SK-N-MC (cell line): ENCODE measurements around the gene SCN1B.

ENCODE experiments used
- DNase-seq: peaks from one replicate; pipeline ENCODE4 v3.0.0-alpha.2; 2011; ENCODE audit warnings: low read depth, low spot score
- H3K27ac ChIP-seq: fragments of 200-600 bp; sonication (generic); 2 replicates; pipeline ENCODE4 v1.5.1; 2016; ENCODE audit warnings: mixed run types
- H3K36me3 ChIP-seq: fragments of 200-600 bp; sonication (generic); 2 replicates; pipeline ENCODE4 v1.6.1; 2017; ENCODE audit warnings: antibody characterized with exemption, low read length, mixed read lengths; ENCODE audit not compliant: insufficient read depth
- H3K4me3 ChIP-seq: fragments of 200-600 bp; sonication (generic); 2 replicates; pipeline ENCODE4 v1.5.1; 2016
- H3K9ac ChIP-seq: fragments of 200-600 bp; sonication (generic); 2 replicates; pipeline ENCODE4 v1.8.0; 2017; ENCODE audit warnings: mixed run types, mixed read lengths; ENCODE audit not compliant: insufficient read length
- H3K9me3 ChIP-seq: fragments of 200-600 bp; sonication (generic); 2 replicates; pipeline ENCODE4 v1.6.1; 2017; ENCODE audit warnings: low read depth, mild to moderate bottlenecking, antibody characterized with exemption, low read length, moderate library complexity, mixed read lengths
- EZH2 ChIP-seq: fragments of 200-600 bp; sonication (generic); IDR thresholded peaks from one replicate; pipeline ENCODE4 v1.6.1; 2017; ENCODE audit warnings: antibody characterized with exemption
- FOXP2 ChIP-seq: optimal IDR thresholded peaks from 2 replicates; pipeline ENCODE3; 2011; ENCODE audit warnings: mild to moderate bottlenecking, moderate library complexity; ENCODE audit not compliant: insufficient read depth; ENCODE audit errors: extremely low read length, control extremely low read depth
- POLR2AphosphoS5 ChIP-seq: IDR thresholded peaks from 2 replicates; pipeline ENCODE4 v1.6.1; 2012; ENCODE audit warnings: mild to moderate bottlenecking, low read depth, low read length, borderline replicate concordance

The SCN1B gene

DNA sequence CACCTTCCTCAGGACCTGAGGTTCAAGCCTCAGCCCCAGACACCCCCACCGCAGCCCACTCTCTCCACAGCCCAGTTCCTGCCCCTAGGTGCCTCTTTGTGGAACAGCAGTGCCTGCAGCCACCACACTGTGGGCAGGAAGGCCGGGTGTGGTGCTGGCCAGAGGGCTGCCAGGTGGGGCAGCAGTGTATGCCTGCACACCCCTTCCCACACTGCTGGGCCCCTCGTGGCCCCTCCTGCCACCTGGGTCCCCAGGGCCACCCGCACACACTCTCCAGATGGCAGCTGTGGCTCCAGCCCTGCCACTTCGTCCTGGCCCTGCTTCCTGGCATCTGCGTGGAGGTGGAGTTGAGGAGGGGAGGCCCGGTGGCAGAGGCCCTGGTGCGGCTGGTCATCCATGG, 46.4 kb downstream of the SCN1B start:
- Histone ChIP-seq H3K36me3 (no peaks in the 10 kb centered on the region), H3K9me3 (no peaks in the 10 kb centered on the region), H3K27ac (no peak overlapping the region), H3K4me3 (no peak overlapping the region), H3K9ac (no peak overlapping the region)
- DNase-seq, result no peak
- TF ChIP-seq POLR2AphosphoS5, result no peak
- TF ChIP-seq EZH2, result no peak
- no peak for TF ChIP-seq FOXP2

DNA sequence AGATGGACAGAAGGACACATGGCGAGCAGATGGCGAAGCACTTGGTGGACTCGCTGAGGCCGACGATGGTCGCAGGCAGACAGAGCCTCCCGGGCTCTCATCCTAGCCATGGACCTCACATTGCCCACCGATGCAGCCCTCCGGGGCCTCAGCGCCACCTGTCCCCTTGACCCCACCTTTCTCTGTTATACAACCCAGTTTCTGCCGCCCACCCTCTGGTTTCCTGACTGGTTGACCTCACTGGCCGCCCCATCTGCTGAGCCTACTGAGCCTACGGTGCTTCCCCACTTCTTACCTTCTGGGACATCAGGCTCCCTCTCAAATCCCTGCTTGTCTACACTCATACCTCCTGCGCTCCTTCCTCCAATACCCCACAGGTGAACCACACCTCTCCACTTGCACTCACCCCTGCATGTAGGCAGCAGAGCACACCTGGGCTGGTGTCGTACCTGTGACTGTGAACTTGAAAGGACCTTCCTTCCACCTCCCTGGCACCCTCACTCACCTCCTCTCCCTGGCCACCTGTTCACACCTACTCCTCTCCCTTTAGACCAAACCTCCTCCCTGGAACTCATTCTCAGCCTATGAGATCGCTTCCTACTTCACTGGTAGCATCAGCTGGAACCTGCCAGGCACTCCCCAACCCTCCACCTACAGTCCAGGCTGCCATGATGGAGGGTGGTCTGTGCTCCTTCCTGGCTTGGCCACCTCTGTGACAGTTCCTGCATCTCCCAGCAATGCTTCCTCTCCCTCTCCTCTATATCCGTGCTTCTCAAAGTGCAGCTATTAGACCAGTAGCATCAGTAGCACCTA, 47.3 kb downstream of the SCN1B start:
- H3K9ac ChIP-seq, result no peak overlapping the region
- no peak overlapping the region for H3K27ac ChIP-seq
- no peak for DNase-seq
- no peaks in the 10 kb centered on the region for H3K36me3 ChIP-seq
- H3K4me3 ChIP-seq, result no peak overlapping the region
- H3K9me3 ChIP-seq, result no peaks in the 10 kb centered on the region
- no peak for TF ChIP-seq POLR2AphosphoS5
- TF ChIP-seq EZH2, result no peak
- no peak for TF ChIP-seq FOXP2

DNA sequence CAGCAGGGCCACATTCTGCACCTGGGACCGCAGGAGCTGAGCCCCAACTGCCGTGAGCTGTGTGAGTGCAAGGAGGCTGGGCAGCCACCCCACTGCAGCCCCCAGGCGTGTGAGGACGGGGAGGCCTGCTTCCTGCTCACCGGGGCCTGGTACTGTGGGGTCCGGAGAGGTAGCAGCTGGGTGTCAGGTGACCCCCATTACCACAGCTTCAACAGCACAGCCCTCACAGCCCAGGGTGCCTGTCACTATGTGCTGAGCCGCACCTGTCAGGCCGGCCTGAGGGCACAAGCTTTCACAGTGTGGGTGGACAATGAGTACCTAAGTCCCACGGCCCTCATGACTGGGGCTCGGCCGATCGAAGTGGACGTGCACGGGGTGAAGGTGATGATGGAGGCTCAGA, 49.6 kb downstream of the SCN1B start:
- DNase-seq, result no peak
- no peaks in the 10 kb centered on the region for H3K36me3 ChIP-seq
- no peak overlapping the region for H3K27ac ChIP-seq
- no peaks in the 10 kb centered on the region for H3K9me3 ChIP-seq
- no peak overlapping the region for H3K9ac ChIP-seq
- no peak overlapping the region for H3K4me3 ChIP-seq
- TF ChIP-seq POLR2AphosphoS5, result no peak
- TF ChIP-seq FOXP2, result no peak
- TF ChIP-seq EZH2, result no peak

DNA sequence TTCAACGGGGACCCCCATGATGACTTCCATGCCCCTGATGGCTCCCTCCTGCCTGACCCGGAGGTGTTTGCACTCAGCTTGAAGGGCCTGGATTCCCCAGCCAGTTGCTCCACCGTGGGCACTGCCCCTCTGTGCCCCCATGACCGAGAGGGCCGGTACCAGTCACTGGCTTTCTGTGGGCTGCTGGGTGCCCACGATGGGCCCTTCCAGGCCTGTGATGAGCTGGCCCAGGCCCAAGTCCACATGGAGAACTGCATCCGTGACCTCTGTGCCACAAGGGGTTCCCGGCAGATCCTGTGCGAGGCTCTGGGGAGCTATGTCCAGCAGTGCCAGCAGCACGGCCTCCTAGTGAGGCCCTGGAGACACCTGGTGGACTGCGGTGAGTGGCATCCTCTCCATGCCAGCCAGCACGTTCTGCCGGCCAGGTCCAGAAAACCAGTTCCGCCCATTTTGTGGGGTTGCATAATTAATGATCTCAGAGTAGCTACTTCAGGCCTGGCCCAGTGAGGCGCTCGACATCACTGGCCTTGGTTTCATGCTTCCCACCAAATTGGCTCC, 50.4 kb downstream of the SCN1B start:
- no peaks in the 10 kb centered on the region for H3K36me3 ChIP-seq
- H3K27ac ChIP-seq, result no peak overlapping the region
- TF ChIP-seq FOXP2 (no peak), EZH2 (no peak)
- DNase-seq, result no peak
- H3K9me3 ChIP-seq, result no peaks in the 10 kb centered on the region
- no peak overlapping the region for H3K4me3 ChIP-seq
- H3K9ac ChIP-seq, result no peak overlapping the region

DNA sequence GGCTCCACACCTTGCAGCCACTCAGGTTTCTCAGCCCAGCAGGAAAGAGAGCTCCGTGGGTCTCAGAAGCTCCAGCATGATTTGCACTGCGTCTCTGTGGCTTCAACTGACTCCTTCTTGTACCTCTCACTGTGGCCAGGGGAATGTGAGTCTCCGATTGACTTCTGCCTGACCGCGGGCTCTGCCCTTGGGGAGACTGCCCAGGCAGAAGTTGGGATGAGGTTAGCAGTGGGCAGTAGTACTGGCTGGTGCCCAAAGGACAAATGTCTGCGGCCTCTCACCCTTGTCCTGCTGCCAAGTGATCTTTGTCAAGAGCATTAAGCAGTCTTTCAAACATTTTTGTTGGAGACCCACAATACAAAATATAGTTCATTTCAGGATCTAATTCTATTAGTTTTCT, 50.9 kb downstream of the SCN1B start:
- no peak for DNase-seq
- TF ChIP-seq FOXP2, result no peak
- TF ChIP-seq EZH2, result no peak
- no peak for TF ChIP-seq POLR2AphosphoS5
- Histone ChIP-seq H3K9ac (no peak overlapping the region), H3K36me3 (no peaks in the 10 kb centered on the region), H3K4me3 (no peak overlapping the region), H3K27ac (no peak overlapping the region), H3K9me3 (no peaks in the 10 kb centered on the region)

DNA sequence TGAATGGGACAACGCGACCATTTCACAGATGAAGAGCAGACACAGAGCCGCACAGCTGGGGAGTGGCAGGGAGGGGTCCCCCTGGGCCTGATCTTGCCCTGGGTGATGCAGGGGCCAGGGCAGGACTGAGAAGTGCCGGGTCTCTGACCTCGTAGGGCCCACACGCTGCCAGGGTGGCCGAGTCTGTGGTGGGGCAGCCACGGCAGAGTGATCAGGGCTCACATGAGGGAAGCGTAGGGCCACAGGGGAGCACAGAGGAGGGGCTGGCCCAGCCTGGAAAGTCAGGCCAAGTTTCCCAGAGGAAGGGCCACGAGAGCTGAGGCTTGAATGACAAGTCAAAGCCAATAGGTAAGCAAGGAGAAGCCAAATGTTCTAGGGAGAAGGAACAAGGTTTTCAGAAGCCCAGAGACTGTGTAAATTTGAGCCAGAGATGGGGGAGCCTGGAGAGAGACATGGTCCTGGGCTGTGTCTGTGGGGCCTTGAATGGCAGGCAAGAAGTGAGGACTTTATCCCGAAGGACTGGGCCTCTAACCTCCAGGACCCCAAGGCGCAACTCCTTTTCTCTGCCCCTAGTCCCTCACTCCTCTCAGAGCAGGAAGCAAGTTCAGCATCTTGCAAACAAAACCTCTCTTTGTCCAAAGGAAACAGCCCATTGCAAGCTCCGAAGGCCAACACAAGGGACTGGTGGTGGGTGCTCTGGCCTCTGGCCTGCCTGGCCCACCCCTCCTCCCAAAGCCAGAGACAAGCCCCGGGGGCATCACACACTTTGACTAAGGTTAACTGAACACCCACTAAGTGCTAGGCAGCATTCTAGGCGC, 53.6 kb downstream of the SCN1B start:
- Histone ChIP-seq H3K27ac (no peak overlapping the region), H3K9ac (no peak overlapping the region), H3K4me3 (no peak overlapping the region), H3K36me3 (no peaks in the 10 kb centered on the region), H3K9me3 (no peaks in the 10 kb centered on the region)
- DNase-seq, result no peak
- TF ChIP-seq FOXP2 (no peak), EZH2 (no peak), POLR2AphosphoS5 (no peak)

DNA sequence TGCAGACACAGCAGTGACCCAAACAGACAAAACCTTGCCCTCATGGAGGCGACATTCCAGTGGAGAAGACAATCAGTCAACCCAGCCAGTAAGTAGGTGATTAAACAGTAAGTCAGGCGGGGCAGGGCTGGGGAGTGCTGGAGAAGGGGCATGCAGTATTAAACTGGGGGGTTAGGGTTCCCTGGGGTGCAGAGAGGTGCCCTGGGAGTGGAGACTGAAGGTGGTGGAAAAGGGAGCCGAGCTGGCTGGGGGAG, 54.2 kb downstream of the SCN1B start:
- Histone ChIP-seq H3K9ac (no peak overlapping the region), H3K36me3 (no peaks in the 10 kb centered on the region), H3K4me3 (no peak overlapping the region), H3K9me3 (no peaks in the 10 kb centered on the region), H3K27ac (no peak overlapping the region)
- no peak for DNase-seq
- TF ChIP-seq EZH2, result no peak
- TF ChIP-seq FOXP2, result no peak
- no peak for TF ChIP-seq POLR2AphosphoS5

DNA sequence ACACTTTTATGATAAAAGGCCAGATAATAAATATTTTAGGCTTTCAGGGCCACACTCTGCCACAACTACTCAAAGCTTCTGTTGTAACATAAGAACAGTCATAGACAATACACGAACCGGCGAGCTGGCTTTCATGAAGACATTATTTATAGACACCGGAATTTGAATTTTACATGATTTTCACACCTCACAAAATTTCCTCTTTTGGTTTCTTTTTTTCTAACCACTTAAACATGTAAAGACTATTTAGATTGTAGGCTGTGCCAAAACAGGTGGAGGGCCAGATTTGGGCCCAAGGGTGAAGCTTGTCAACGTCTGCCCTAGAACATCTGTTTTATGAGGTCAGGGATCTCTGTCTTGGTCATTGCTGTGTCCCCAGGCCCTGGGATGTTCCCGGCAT, 55.7 kb downstream of the SCN1B start:
- no peak overlapping the region for H3K27ac ChIP-seq
- no peak overlapping the region for H3K9ac ChIP-seq
- no peak overlapping the region for H3K4me3 ChIP-seq
- TF ChIP-seq POLR2AphosphoS5, result no peak
- no peak for TF ChIP-seq EZH2
- TF ChIP-seq FOXP2, result no peak
- H3K36me3 ChIP-seq, result no peaks in the 10 kb centered on the region
- H3K9me3 ChIP-seq, result no peaks in the 10 kb centered on the region
- DNase-seq, result no peak
